Trophoblast cell (in vitro differentiated cells and primary cell): Measurements from ENCODE around the gene KMT2C.

Experiments used
- DNase-seq, 2 donors: peaks; one replicate each; pipeline ENCODE4 v3.0.0-alpha.2; 2016
- H2AFZ ChIP-seq: 2 replicates; pipeline ENCODE4 v1.6.1; 2013; ENCODE audit warnings: low read length, moderate library complexity, mild to moderate bottlenecking; ENCODE audit not compliant: insufficient read depth, poor library complexity
- H2AK5ac ChIP-seq: 2 replicates; pipeline ENCODE4 v1.6.1; 2013; ENCODE audit warnings: mild to moderate bottlenecking, low read length
- H2BK120ac ChIP-seq: 2 replicates; pipeline ENCODE4 v1.6.1; 2013; ENCODE audit warnings: low read length, mild to moderate bottlenecking, moderate library complexity; ENCODE audit not compliant: insufficient read depth, poor library complexity
- H2BK12ac ChIP-seq: 2 replicates; pipeline ENCODE4 v1.6.1; 2013; ENCODE audit warnings: mild to moderate bottlenecking, low read length, moderate library complexity
- H2BK5ac ChIP-seq: 2 replicates; pipeline ENCODE4 v1.6.1; 2013; ENCODE audit warnings: low read length, low read depth, moderate library complexity, mild to moderate bottlenecking; ENCODE audit not compliant: poor library complexity
- H3K14ac ChIP-seq: 2 replicates; pipeline ENCODE4 v1.6.1; 2013; ENCODE audit warnings: mild to moderate bottlenecking, low read length
- H3K18ac ChIP-seq: 2 replicates; pipeline ENCODE4 v1.6.1; 2013; ENCODE audit warnings: mild to moderate bottlenecking, low read length
- H3K23ac ChIP-seq: 2 replicates; pipeline ENCODE4 v1.6.1; 2013; ENCODE audit warnings: low read length
- H3K27ac ChIP-seq: 2 replicates; pipeline ENCODE4 v1.5.1; 2013; ENCODE audit warnings: low read depth, mild to moderate bottlenecking, inconsistent platforms, low read length, moderate library complexity
- H3K27me3 ChIP-seq: 2 replicates; pipeline ENCODE4 v1.6.1; 2013; ENCODE audit warnings: inconsistent platforms, mild to moderate bottlenecking, low read length, moderate library complexity; ENCODE audit not compliant: insufficient read depth
- H3K36me3 ChIP-seq, 2 experiments: 1 replicate in 1 of 2; 2 replicates in 1 of 2; pipeline ENCODE4 v1.6.1; 2013; ENCODE audit warnings: low read length in 2 of 2, mild to moderate bottlenecking in 2 of 2, moderate library complexity in 1 of 2; ENCODE audit not compliant: insufficient read depth in 2 of 2, control insufficient read depth in 1 of 2
- H3K4ac ChIP-seq: 2 replicates; pipeline ENCODE4 v1.6.1; 2013; ENCODE audit warnings: low read depth, mild to moderate bottlenecking, low read length, moderate library complexity
- H3K4me1 ChIP-seq, 2 experiments: 1 replicate in 1 of 2; 2 replicates in 1 of 2; pipeline ENCODE4 v1.6.1; 2013; ENCODE audit warnings: low read length in 2 of 2, mild to moderate bottlenecking in 2 of 2, moderate library complexity in 1 of 2; ENCODE audit not compliant: insufficient read depth in 2 of 2, control insufficient read depth in 1 of 2
- H3K4me2 ChIP-seq: 2 replicates; pipeline ENCODE4 v1.6.1; 2013; ENCODE audit warnings: inconsistent platforms, mild to moderate bottlenecking, low read length, moderate library complexity
- H3K4me3 ChIP-seq: 2 replicates; pipeline ENCODE4 v1.5.1; 2013; ENCODE audit warnings: mild to moderate bottlenecking, low read depth, low read length, inconsistent platforms
- H3K79me1 ChIP-seq: one replicate; pipeline ENCODE4 v1.6.1; 2013; ENCODE audit warnings: low read length
- H3K79me2 ChIP-seq: 2 replicates; pipeline ENCODE4 v1.6.1; 2013; ENCODE audit warnings: low read length, mild to moderate bottlenecking; ENCODE audit not compliant: control insufficient read depth, insufficient read depth, poor library complexity
- H3K9ac ChIP-seq: 2 replicates; pipeline ENCODE4 v1.6.1; 2013; ENCODE audit warnings: mild to moderate bottlenecking, low read length
- H3K9me3 ChIP-seq: 2 replicates; pipeline ENCODE4 v1.6.1; 2013; ENCODE audit warnings: low read depth, mild to moderate bottlenecking, control low read depth, inconsistent platforms, low read length; ENCODE audit not compliant: insufficient read depth
- H4K12ac ChIP-seq: 2 replicates; pipeline ENCODE4 v1.6.1; 2013; ENCODE audit warnings: low read depth, mild to moderate bottlenecking, low read length, moderate library complexity
- H4K8ac ChIP-seq: 2 replicates; pipeline ENCODE4 v1.6.1; 2013; ENCODE audit warnings: low read depth, mild to moderate bottlenecking, low read length, moderate library complexity
- H4K91ac ChIP-seq: one replicate; pipeline ENCODE4 v1.6.1; 2013; ENCODE audit warnings: low read depth, mild to moderate bottlenecking, low read length, moderate library complexity
- WGBS: extraction: QIAGEN DNeasy Blood & Tissue Kit; methylation state at CpG from one replicate; pipeline ENCODE4 v1.1.7; 2013; ENCODE audit warnings: missing lambda C conversion rate; ENCODE audit not compliant: insufficient read length, insufficient coverage; ENCODE audit errors: extremely low coverage; 5-methylcytosine and 5-hydroxymethylcytosine counted together

KMT2C gene

DNA sequence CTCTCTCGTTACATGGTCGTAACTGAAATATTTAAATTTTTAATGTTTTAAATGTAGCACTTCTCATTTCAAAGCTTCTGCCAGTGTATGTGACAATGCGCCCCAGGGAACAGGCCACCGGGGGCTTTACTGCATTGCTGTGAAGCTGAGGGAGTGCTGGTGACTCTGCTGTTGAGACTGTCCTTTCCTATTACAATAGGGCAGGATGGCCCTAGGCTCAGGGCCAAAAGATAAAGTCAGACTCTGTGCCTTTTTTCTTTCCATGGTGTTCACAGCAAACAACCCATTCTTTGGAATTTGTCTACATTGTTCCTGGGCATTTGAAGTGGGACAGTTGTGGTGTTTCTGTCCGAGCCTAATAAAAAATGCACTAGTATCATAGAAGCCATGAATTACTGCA lies 303.0 kb downstream of the KMT2C start:
- DNase-seq, result no peak
- no peak overlapping the region for H3K14ac ChIP-seq
- WGBS, result no CpG with 5 or more reads among the region's 5 CpGs

GRCh38 chr7:152131981-152132494 lies 303.8 kb downstream of the KMT2C start:
- H3K36me3 ChIP-seq, result peaks cover 49 to 57% of the 10 kb centered on the region in 2 experiments
- H3K27me3 ChIP-seq, result no peaks in the 10 kb centered on the region
- no peak overlapping the region for H4K91ac ChIP-seq
- H3K4me3 ChIP-seq, result no peak overlapping the region
- no peak overlapping the region for H2AFZ ChIP-seq
- H3K4me1 ChIP-seq, result peaks cover 3% of the 10 kb centered on the region in 2 experiments
- DNase-seq, result no peak
- H3K14ac ChIP-seq, result no peak overlapping the region
- H3K4me2 ChIP-seq, result no peak overlapping the region
- H3K9ac ChIP-seq, result no peak overlapping the region
- H4K8ac ChIP-seq, result no peak overlapping the region
- no peak overlapping the region for H3K4ac ChIP-seq
- H3K9me3 ChIP-seq, result peaks cover 3% of the 10 kb centered on the region
- no peak overlapping the region for H2BK120ac ChIP-seq
- no peak overlapping the region for H3K27ac ChIP-seq
- peaks cover 4% of the 10 kb centered on the region for H3K79me1 ChIP-seq
- H2BK12ac ChIP-seq, result no peak overlapping the region
- no peak overlapping the region for H3K18ac ChIP-seq
- no peak overlapping the region for H3K23ac ChIP-seq
- WGBS, result no CpG with 5 or more reads among the region's 12 CpGs
- no peak overlapping the region for H4K12ac ChIP-seq
- H3K79me2 ChIP-seq, result no peaks in the 10 kb centered on the region
- no peak overlapping the region for H2AK5ac ChIP-seq
- H2BK5ac ChIP-seq, result no peak overlapping the region

More for the DNA sequence above, 303.0 kb downstream of the KMT2C start:
- Histone ChIP-seq H3K79me1 (peaks cover 5% of the 10 kb centered on the region), H3K9ac (no peak overlapping the region), H2AK5ac (no peak overlapping the region), H3K4me2 (no peak overlapping the region), H3K4me1 (peaks cover 9 to 10% of the 10 kb centered on the region in 2 experiments), H3K4me3 (no peak overlapping the region), H3K9me3 (no peaks in the 10 kb centered on the region), H4K8ac (no peak overlapping the region), H3K27me3 (no peaks in the 10 kb centered on the region), H3K36me3 (peaks cover 45 to 53% of the 10 kb centered on the region in 2 experiments), H2AFZ (no peak overlapping the region), H4K91ac (no peak overlapping the region), H3K18ac (no peak overlapping the region), H3K79me2 (no peaks in the 10 kb centered on the region), H3K23ac (no peak overlapping the region), H2BK5ac (no peak overlapping the region), H2BK12ac (no peak overlapping the region), H3K4ac (no peak overlapping the region), H4K12ac (no peak overlapping the region), H2BK120ac (no peak overlapping the region), H3K27ac (no peak overlapping the region)

DNA sequence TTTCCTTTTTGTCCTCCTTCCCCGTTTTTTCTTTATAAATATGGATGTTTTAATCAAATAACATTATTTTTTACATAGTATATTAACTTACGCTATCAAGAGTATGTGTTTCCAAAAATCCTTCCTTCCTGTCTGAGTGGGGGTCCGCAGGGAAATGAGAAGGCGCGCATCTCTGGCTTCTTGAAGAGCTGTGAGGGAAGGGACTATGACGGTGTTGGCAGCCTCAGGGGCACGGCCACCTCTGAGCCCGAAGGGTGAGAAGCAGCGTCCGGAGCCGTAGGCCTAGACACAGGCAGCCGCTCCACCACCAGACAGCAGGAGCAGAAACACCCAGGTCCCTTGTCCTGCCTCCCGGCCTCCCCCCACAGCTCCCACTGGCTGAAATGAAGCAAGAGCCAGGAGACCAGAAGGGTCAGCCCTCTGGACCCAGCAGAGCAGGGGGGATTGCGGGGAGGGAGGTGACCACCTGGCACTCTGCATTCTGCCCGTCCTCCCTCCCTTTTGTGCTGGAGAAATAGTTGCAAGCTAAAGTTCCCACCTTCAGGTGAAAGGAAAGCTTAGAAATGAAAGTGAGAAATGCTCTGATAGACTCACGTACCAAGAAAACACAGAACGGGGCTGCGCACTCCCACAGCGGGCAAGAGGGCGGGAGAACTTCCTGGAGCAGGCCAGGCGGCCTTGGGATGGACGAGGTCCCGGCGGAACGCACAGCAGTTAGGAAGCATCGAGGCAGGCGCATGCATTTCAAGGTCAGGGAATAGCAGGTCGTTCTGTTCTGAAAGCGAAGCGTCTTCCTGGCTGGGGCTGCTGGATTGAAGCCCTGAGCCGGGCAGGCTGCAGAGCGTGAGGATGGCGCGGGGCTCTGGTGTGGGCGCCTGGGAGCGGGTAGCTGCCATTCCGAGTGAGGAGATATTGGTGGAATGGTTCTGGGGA lies 304.9 kb downstream of the KMT2C start:
- H2BK12ac ChIP-seq, result no peak overlapping the region
- H2BK120ac ChIP-seq, result no peak overlapping the region
- H3K14ac ChIP-seq, result no peak overlapping the region
- no peak overlapping the region for H4K12ac ChIP-seq
- no peak overlapping the region for H2AK5ac ChIP-seq
- H3K79me1 ChIP-seq, result no peaks in the 10 kb centered on the region
- H3K4ac ChIP-seq, result no peak overlapping the region
- H3K23ac ChIP-seq, result no peak overlapping the region
- peaks cover 51 to 61% of the 10 kb centered on the region in 2 experiments for H3K36me3 ChIP-seq
- H2AFZ ChIP-seq, result no peak overlapping the region
- no peaks in the 10 kb centered on the region for H3K79me2 ChIP-seq
- H3K27ac ChIP-seq, result no peak overlapping the region
- no peak overlapping the region for H3K4me2 ChIP-seq
- no CpG with 5 or more reads among the region's 37 CpGs for WGBS
- H3K4me1 ChIP-seq, result no peaks in the 10 kb centered on the region
- H4K8ac ChIP-seq, result no peak overlapping the region
- DNase-seq, result no peak
- no peaks in the 10 kb centered on the region for H3K27me3 ChIP-seq
- peaks cover 5% of the 10 kb centered on the region for H3K9me3 ChIP-seq
- no peak overlapping the region for H3K9ac ChIP-seq
- H3K4me3 ChIP-seq, result peak overlapping the region; percentile 41
- no peak overlapping the region for H3K18ac ChIP-seq
- no peak overlapping the region for H4K91ac ChIP-seq
- H2BK5ac ChIP-seq, result no peak overlapping the region

GRCh38 chr7:152129682-152130081 lies 306.1 kb downstream of the KMT2C start:
- no peaks in the 10 kb centered on the region for H3K79me2 ChIP-seq
- H3K18ac ChIP-seq, result no peak overlapping the region
- H3K27me3 ChIP-seq, result no peaks in the 10 kb centered on the region
- H4K8ac ChIP-seq, result no peak overlapping the region
- H3K4me3 ChIP-seq, result no peak overlapping the region
- H3K23ac ChIP-seq, result no peak overlapping the region
- no peaks in the 10 kb centered on the region for H3K4me1 ChIP-seq
- H2AK5ac ChIP-seq, result no peak overlapping the region
- H3K36me3 ChIP-seq, result peaks cover 51 to 61% of the 10 kb centered on the region in 2 experiments
- H3K9ac ChIP-seq, result no peak overlapping the region
- H2BK12ac ChIP-seq, result no peak overlapping the region
- H4K12ac ChIP-seq, result no peak overlapping the region
- no peak overlapping the region for H4K91ac ChIP-seq
- no peak overlapping the region for H3K4me2 ChIP-seq
- no peak overlapping the region for H3K4ac ChIP-seq
- no peak overlapping the region for H2AFZ ChIP-seq
- WGBS, result no CpG with 5 or more reads among the region's 7 CpGs
- no peak overlapping the region for H3K14ac ChIP-seq
- no peak overlapping the region for H3K27ac ChIP-seq
- peaks cover 5% of the 10 kb centered on the region for H3K9me3 ChIP-seq
- H2BK120ac ChIP-seq, result no peak overlapping the region
- no peak for DNase-seq
- no peaks in the 10 kb centered on the region for H3K79me1 ChIP-seq
- H2BK5ac ChIP-seq, result no peak overlapping the region
